Measurements from ENCODE around the gene NRTN. TPM values are rescaled to one million over a fixed set of nuclear protein-coding genes. Genes with fewer than 3 reads are reported as not detected.
A peak's percentile ranks its signal among the peaks of the same experiment; 100 is the strongest.

NRTN gene
- total and polyA plus RNA-seq, 2 experiments from 2014 or later, result 4.0 to 5.5 TPM

- Histone ChIP-seq H3K9me2 (ENCODE audit: insufficient read depth) (no peaks in the 10 kb centered on the region), H3K27ac (ENCODE audit: low read depth) (no peak overlapping the region), H3K36me3 (ENCODE audit: insufficient read depth) (no peaks in the 10 kb centered on the region), H2AFZ (no peak overlapping the region), H3F3A (replicated peaks; ENCODE audit: low read depth) (no peaks in the 10 kb centered on the region), H3K4me2 (no peak overlapping the region), H3K27me3 (ENCODE audit: insufficient read depth) (no peaks in the 10 kb centered on the region), H3K4me3 (no peak overlapping the region), H3K79me2 (replicated peaks; ENCODE audit: insufficient read depth) (no peaks in the 10 kb centered on the region), H4K20me1 (replicated peaks; ENCODE audit: insufficient read depth) (no peaks in the 10 kb centered on the region; the same call in 1 of the 2 replicates), H3K4me1 (ENCODE audit: insufficient read depth) (peaks cover 4% of the 10 kb centered on the region; the same call in 1 of the 2 replicates)
- peaks cover 16% of the 10 kb centered on the region for H3K27me3 Mint-ChIP-seq (ENCODE audit: insufficient read depth, low read depth, poor library complexity)
- H3K27ac Mint-ChIP-seq, result no peak overlapping the region
- H3K4me3 Mint-ChIP-seq, result no peak overlapping the region
- TF ChIP-seq, protein P1, sequence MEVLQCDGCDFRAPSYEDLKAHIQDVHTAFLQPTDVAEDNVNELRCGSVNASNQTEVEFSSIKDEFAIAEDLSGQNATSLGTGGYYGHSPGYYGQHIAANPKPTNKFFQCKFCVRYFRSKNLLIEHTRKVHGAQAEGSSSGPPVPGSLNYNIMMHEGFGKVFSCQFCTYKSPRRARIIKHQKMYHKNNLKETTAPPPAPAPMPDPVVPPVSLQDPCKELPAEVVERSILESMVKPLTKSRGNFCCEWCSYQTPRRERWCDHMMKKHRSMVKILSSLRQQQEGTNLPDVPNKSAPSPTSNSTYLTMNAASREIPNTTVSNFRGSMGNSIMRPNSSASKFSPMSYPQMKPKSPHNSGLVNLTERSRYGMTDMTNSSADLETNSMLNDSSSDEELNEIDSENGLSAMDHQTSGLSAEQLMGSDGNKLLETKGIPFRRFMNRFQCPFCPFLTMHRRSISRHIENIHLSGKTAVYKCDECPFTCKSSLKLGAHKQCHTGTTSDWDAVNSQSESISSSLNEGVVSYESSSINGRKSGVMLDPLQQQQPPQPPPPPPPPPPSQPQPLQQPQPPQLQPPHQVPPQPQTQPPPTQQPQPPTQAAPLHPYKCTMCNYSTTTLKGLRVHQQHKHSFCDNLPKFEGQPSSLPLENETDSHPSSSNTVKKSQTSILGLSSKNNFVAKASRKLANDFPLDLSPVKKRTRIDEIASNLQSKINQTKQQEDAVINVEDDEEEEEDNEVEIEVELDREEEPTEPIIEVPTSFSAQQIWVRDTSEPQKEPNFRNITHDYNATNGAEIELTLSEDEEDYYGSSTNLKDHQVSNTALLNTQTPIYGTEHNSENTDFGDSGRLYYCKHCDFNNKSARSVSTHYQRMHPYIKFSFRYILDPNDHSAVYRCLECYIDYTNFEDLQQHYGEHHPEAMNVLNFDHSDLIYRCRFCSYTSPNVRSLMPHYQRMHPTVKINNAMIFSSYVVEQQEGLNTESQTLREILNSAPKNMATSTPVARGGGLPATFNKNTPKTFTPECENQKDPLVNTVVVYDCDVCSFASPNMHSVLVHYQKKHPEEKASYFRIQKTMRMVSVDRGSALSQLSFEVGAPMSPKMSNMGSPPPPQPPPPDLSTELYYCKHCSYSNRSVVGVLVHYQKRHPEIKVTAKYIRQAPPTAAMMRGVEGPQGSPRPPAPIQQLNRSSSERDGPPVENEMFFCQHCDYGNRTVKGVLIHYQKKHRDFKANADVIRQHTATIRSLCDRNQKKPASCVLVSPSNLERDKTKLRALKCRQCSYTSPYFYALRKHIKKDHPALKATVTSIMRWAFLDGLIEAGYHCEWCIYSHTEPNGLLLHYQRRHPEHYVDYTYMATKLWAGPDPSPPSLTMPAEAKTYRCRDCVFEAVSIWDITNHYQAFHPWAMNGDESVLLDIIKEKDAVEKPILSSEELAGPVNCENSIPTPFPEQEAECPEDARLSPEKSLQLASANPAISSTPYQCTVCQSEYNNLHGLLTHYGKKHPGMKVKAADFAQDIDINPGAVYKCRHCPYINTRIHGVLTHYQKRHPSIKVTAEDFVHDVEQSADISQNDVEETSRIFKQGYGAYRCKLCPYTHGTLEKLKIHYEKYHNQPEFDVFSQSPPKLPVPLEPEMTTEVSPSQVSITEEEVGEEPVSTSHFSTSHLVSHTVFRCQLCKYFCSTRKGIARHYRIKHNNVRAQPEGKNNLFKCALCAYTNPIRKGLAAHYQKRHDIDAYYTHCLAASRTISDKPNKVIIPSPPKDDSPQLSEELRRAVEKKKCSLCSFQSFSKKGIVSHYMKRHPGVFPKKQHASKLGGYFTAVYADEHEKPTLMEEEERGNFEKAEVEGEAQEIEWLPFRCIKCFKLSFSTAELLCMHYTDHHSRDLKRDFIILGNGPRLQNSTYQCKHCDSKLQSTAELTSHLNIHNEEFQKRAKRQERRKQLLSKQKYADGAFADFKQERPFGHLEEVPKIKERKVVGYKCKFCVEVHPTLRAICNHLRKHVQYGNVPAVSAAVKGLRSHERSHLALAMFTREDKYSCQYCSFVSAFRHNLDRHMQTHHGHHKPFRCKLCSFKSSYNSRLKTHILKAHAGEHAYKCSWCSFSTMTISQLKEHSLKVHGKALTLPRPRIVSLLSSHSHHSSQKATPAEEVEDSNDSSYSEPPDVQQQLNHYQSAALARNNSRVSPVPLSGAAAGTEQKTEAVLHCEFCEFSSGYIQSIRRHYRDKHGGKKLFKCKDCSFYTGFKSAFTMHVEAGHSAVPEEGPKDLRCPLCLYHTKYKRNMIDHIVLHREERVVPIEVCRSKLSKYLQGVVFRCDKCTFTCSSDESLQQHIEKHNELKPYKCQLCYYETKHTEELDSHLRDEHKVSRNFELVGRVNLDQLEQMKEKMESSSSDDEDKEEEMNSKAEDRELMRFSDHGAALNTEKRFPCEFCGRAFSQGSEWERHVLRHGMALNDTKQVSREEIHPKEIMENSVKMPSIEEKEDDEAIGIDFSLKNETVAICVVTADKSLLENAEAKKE (CRISPR knock-in tag; IDR thresholded peaks at IDR 0.05), result no peak
- TF ChIP-seq, protein P2, sequence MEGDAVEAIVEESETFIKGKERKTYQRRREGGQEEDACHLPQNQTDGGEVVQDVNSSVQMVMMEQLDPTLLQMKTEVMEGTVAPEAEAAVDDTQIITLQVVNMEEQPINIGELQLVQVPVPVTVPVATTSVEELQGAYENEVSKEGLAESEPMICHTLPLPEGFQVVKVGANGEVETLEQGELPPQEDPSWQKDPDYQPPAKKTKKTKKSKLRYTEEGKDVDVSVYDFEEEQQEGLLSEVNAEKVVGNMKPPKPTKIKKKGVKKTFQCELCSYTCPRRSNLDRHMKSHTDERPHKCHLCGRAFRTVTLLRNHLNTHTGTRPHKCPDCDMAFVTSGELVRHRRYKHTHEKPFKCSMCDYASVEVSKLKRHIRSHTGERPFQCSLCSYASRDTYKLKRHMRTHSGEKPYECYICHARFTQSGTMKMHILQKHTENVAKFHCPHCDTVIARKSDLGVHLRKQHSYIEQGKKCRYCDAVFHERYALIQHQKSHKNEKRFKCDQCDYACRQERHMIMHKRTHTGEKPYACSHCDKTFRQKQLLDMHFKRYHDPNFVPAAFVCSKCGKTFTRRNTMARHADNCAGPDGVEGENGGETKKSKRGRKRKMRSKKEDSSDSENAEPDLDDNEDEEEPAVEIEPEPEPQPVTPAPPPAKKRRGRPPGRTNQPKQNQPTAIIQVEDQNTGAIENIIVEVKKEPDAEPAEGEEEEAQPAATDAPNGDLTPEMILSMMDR (conservative IDR thresholded peaks at IDR 0.05; ENCODE audit: low read depth in 2 of 2), result 0 out of 4 replicates have a peak, but pooled peaks of 1 of the 2 experiments have one; percentile 8
- H3K9me3 Mint-ChIP-seq, result peaks cover 2% of the 10 kb centered on the region; the same call in 1 of the 3 replicates
- H3K36me3 Mint-ChIP-seq (ENCODE audit: low read depth), result no peaks in the 10 kb centered on the region
- no peak for DNase-seq (ENCODE audit: low spot score)
- no peak for ATAC-seq
- H3K4me1 Mint-ChIP-seq, result peaks cover 7% of the 10 kb centered on the region
Observed at GRCh38 chr19:5822181-5822844, 17.4 kb downstream of the NRTN start.
